Measurements from ENCODE around the gene CHAC1. TPM values are rescaled to one million over a fixed set of nuclear protein-coding genes. Genes with fewer than 3 reads are reported as not detected.

Gene CHAC1
- total RNA-seq, 1 experiment from 2014 or later, result 28.0 TPM

DNA sequence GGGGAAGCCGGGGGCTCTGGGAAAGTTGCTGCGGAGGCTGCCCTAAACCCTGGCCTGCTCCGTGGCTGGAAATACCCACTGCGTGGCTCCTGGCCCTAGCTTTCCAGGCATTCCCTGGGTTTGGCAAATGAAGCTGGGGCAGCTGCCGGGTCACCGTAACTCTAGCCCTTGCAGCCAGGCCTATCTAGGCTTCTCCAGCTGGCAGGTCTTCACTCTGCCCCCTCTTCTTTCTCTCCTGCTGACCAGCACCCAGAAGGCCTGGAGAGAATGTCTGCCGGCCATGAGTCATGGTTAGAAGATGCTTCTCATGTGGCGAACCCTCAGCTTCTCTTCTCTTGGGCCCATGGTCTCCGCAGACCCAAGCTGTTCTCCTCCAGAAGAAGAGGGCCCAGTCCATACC lies 29.7 kb upstream of the CHAC1 start:
- DNase-seq (ENCODE audit: low spot score), result no peak

DNA sequence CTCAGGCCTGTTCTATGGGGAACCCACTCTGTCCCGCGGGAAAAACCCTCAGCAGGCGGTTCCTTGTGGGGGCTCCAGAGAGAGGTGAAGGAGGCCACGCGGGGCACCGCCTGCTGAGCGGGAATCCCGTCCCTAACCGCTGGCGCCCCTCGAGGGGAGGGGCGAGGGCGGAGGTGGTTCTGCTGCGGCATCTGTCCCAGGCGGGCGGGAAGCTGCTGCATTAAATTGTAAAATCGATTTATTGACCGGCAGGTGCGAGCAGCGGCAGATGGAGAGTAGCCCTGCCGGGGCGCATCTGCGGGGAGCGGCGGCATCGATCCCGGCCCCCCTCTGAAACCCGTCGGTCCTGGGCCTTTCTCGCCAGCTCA lies 27.8 kb upstream of the CHAC1 start:
- DNase-seq (ENCODE audit: low spot score), result no peak

DNA sequence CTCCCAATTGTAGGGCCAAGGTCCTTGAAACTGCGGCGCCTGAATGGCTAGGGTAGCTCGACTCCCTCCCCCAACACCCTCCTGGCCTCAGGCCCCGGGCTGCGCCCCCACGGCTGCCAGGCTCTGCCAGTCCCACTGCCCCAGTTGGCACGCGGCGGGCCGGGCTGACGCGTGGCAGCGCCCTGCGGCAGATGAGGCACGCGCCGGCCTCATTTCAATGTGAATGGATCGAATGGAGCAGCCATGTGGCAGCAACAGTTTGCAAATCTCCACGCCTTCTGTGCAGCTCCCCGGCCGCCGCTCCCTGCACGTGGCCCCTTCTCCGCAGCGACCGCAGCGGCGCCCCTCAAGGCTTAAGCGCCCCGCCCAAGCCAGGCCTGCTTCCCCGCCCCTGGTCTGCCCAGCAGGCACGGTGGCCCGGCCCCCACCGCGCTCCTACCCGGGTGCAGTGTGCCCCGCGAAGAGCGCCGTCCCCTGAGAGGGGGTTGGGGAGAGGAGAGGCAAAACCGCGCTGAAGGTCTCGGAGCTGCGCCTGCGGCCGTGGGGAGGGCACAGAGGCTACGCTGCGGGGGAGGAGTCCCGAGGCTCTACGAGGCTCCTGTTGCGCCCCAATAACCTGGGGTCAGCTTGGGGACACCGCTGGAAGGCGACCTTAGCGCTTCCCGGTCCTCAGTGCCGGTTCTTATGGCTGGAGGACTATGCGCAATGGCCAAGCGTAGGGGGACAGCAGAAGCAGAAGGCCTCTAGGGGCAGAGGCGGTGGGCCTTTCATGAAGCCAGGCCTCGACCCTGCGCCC lies 27.2 kb upstream of the CHAC1 start:
- DNase-seq (ENCODE audit: low spot score), result no peak

DNA sequence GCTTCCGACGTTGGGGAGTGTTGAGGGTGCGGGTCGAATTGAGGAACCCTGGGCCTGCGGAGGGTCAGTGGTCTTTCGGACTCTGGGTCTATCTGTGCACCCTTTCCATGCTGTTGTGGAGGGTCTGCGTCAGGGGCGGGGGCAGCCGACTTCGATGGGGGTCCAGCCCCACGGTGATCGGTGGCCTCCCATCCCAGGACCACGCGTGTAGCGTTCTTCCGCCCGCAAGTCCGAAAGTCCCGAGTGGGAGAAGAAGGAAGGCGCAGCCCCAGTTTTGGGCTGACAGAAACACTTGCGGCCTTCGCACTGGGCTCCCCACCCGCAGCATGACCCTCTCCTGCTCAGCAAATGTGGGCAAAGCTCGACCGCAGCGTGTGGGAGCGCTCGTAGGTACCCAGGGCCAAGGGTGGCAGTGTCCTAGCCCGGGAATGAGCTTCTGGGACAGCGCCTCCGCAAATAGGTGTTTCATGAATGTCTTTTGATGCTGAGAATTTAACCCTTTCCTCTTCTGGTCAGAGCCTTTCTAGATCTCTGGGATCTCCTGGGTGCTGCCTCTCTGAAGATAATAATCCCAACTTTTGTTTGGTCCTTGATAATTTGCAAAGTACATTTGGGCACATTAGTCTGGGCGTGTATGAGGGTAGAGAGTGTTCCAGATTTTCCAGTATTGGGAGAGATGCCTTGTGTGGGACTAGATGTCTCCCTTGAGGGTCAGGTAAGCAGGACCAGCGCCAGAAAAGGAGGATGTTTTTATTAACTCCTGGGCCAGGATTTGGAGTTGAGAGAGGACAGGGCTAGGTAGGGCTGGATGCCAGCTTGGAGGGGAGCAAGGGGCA lies 26.4 kb upstream of the CHAC1 start:
- DNase-seq (ENCODE audit: low spot score), result no peak

DNA sequence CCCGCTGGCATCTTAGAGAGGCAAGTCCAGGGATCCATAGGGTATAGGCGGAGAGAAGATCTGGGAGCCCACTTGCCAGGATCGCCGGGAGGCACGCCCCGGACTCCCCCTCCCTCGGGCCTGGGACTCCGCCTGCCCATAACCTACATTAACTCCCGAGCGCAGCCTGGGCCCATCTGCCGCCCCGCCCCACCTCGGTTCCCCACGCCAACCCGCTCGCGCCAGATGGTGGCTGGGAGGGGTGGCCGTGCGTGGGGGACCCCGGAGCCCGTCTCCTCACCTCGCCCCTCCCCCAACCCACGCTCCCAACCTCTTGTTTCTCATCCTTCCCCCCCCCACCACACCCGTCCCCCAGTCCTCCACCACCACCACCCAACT lies 25.8 kb upstream of the CHAC1 start:
- DNase-seq (ENCODE audit: low spot score), result no peak

DNA sequence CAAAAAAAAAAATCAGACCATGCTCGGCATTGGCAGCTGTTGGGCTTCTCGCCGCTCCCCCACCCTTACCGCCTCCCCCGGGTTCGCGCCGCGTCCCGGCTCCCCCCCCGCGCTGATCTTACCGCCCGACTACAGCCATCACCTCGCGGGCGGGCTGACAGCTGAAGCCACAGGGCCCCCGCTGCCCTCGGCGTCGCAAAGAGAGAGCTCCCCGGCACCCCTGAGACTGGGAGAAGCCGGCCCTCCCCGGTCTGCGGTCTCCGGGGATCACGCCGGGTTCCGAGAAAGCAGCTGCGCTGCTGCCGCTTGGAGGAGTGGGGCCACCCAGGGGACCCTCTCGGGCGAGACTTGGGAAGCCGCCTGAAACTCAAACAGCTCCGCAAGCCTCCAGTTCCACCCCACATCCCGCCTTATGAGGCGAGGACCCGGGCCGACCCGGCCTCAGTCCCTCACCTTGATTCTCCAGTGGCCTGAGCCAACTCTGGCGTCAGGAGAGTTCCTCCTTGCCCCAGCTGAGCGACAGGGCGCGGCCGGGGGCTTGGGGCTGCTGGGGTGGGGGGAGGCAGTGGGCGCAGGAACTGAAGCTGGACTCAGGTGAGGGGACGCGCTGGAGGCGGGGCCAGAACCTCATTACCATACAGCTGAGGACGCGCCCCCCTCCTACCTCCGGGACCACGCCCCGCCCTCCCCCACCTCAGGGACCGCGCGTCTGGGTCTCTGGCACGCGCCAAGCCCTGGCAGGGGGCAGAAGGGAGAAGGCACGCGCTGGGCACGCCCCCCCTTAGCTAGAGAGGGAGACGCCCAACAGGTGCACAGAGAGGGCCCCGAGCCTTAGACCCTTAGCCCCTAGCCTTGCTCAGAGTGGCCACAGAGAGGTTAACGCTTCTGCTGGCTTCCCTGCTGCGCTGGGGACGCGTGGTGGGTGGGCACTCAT lies 25.1 kb upstream of the CHAC1 start:
- no peak for DNase-seq (ENCODE audit: low spot score)

DNA sequence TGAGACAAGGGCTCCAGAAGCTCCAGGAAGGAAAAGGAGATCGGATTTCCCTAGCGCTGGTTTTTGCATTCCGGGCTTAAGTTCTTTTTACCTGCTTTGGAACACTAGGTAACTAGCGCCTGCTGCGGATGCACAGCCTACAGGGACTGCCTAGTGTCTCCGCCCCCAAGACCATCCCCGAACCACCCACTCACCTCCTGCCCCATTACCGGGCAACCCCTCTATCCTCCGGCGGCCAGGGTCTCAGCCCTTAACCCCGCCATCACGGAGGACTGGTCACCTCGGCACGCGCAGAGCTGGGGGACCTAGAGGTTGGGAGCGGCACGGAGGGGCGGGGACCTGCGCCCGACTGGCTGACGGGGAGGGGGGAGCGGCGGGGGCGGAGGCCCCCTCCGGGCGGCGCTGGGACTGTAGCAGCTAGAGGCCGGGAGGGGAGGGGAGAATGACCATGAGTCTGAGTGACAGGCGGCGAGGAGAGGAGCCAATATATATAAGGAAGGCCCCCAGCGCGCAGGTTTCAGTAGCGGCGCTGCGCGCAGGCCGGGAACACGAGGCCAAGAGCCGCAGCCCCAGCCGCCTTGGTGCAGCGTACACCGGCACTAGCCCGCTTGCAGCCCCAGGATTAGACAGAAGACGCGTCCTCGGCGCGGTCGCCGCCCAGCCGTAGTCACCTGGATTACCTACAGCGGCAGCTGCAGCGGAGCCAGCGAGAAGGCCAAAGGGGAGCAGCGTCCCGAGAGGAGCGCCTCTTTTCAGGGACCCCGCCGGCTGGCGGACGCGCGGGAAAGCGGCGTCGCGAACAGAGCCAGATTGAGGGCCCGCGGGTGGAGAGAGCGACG lies 24.2 kb upstream of the CHAC1 start, which contains the start of gene DLL4:
Gene DLL4, plus strand, starts transcription at position 520 of the 839 bp plus-strand sequence. CDS start 329 bp downstream, outside the sequence.
- DNase-seq (ENCODE audit: low spot score), result no peak

DNA sequence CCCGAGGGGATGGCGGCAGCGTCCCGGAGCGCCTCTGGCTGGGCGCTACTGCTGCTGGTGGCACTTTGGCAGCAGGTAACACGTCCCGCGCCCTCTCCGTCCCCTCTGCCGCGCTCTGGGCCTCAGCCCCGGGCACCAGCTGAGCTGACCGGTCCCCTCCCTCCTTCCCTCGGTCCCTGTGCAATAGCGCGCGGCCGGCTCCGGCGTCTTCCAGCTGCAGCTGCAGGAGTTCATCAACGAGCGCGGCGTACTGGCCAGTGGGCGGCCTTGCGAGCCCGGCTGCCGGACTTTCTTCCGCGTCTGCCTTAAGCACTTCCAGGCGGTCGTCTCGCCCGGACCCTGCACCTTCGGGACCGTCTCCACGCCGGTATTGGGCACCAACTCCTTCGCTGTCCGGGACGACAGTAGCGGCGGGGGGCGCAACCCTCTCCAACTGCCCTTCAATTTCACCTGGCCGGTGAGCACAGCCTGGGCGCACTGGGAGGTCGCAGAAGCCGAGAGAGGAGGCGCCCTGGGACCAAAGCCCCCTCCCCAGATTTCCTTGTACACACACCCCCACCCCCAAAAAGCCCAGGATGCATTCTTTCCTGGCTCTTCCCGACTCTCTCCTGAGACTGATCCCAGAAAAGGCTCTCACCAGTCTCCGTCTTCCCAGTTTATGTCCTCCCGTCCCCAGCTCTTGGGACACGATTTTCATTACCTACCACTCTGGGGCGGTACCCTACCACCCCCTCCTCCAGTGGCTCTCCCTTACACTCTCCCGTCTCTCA lies 23.4 kb upstream of the CHAC1 start:
- no peak for DNase-seq (ENCODE audit: low spot score)

DNA sequence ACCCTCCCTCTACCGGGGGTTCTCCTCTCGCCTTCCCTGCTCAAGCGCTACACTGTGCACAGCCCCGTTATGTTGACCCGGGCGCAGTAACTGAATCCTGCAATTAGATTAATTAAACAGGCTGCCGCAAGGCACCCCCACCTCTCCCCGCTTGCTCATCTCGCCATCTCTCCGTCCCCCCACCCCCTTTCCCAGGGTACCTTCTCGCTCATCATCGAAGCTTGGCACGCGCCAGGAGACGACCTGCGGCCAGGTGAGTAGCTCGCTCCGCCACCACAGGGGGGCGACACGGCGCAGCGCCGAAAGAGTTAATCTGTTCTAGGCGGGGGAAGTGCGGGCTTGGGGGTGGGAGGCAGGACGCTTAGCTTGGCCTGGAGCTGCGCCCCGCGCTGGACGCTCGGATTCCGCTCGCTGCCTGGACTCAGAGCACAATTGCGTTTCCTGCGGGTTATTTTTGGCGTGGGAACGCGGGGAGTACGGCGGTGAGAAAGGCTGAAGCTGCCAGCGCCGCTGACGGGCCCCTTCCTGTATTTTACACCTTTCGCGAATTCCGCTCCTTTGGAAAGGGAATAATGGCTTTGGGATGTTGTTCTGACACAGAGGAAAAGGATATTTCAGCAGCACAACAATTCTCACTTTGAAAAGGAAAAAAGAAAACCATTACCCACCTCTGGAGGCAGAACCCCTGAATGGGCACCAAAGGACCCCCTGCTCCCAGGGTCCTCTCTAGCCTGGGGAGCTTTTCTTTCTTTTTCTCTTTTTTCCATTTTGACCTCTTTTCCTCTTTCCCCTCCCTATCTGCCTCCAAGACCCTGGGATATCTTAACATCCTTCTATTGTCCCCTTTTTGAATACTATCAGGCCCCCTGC lies 22.6 kb upstream of the CHAC1 start:
- DNase-seq (ENCODE audit: low spot score), result no peak

DNA sequence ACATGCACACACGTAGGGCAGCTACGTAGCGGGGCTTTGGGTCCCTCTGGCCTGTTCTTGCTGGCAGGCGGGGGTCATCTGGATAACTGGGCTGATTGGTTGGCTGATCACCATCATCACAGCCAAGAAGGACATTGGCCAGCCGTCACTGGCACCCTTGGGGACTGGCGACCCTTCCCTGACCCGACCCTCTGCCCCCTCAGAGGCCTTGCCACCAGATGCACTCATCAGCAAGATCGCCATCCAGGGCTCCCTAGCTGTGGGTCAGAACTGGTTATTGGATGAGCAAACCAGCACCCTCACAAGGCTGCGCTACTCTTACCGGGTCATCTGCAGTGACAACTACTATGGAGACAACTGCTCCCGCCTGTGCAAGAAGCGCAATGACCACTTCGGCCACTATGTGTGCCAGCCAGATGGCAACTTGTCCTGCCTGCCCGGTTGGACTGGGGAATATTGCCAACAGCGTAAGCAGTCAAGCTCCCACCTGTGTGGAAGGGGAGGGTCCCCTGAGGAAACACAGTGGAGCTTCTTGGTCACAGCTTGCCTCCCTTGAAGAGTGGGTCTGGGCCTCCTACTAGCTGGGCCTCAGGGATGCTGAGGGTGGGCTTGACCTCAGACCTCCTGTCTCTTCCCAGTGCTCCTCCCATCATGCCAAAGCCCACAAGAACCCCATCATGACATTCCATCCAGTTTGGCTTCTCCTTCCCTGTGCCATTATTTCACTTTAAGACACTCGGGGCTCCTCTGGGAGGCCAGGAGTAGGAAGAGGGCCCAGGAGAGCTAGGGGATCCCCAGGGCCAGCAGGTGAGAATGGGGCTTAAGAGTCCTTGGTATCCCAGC lies 21.8 kb upstream of the CHAC1 start:
- DNase-seq (ENCODE audit: low spot score), result no peak

DNA sequence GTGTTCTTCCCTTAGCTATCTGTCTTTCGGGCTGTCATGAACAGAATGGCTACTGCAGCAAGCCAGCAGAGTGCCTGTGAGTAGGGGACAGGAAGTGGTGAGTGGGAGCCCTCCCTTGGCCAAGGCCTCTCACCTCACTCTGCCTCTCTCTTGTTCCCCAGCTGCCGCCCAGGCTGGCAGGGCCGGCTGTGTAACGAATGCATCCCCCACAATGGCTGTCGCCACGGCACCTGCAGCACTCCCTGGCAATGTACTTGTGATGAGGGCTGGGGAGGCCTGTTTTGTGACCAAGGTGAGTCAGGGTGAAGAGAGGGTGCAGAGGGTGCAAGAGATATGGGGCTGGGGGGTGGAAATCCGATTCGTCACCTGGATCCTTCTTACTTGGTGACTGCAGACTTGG lies 21.1 kb upstream of the CHAC1 start:
- DNase-seq (ENCODE audit: low spot score), result no peak

DNA sequence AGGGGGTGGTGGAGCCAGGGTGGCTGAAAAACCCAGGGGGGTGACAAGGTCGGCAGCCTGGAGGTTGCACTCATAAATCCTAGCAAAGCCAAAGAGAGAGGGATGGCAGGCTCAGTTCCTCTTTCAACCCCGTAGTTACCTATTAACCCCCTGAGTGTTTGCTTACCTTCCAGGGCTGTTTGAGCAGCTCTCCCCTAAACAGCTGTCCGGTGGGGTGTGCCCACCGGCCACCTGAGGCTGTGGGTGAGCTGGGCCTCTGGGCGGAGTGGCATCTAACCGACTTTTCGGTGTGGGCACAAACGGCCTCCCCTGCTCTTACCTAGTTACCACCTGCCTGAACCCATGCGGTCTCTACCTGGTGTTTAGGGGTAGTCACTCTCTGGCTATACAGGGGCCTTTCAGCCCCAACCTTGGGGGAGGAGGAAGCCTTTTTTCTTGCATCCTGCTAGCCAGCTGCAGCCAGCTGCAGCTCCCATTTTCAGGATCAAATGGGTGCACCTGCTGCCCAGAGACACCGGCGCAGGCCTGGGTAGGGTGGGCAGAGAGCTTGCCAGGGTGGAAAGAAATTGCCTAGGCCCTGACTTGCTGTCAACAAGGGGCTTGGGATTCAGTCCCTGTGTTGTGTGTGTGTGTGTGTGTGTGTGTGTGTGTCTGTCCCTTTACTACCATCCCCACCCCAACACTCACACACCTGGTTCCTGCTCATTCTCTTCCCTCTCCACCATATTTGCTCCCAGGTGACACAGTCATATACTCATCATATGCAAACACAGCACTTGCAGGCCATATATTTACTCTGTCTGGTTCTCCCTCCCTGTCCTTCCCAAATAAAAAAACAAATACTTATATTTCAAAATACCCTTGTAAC lies 20.4 kb upstream of the CHAC1 start:
- no peak for DNase-seq (ENCODE audit: low spot score)

DNA sequence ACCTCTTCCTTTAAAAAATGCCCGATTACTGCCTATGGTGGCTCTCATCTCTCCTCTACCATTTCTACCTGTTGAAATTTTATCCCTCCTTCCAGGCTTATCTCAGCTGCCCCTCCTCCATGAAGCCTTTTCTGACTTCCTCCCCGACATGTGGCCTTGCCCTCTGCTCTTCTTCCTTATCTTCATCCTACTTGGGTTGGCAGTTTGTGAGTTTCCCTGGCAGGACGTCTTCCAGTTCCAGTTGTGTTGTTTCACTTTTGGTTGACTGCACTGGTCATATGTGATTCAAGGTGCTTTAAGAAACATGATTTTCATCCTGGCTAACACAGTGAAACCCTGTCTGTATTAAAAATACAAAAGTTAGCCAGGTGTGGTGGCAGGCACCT lies 19.8 kb upstream of the CHAC1 start:
- no peak for DNase-seq (ENCODE audit: low spot score)

DNA sequence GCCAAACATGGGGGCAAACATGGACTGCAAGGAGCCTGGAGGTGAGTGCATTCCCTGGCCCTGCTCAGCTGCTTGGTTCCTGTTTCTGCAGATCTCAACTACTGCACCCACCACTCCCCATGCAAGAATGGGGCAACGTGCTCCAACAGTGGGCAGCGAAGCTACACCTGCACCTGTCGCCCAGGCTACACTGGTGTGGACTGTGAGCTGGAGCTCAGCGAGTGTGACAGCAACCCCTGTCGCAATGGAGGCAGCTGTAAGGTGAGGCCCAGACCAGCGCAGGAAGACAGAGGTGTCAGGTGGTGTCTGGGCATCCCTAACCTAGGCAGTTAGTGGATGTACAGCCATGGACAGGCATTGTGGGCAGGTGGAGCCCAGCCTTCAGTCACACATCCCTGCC lies 18.8 kb upstream of the CHAC1 start:
- DNase-seq (ENCODE audit: low spot score), result no peak

DNA sequence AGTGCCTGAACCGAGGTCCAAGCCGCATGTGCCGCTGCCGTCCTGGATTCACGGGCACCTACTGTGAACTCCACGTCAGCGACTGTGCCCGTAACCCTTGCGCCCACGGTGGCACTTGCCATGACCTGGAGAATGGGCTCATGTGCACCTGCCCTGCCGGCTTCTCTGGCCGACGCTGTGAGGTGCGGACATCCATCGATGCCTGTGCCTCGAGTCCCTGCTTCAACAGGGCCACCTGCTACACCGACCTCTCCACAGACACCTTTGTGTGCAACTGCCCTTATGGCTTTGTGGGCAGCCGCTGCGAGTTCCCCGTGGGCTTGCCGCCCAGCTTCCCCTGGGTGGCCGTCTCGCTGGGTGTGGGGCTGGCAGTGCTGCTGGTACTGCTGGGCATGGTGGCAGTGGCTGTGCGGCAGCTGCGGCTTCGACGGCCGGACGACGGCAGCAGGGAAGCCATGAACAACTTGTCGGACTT lies 17.0 kb upstream of the CHAC1 start:
- DNase-seq (ENCODE audit: low spot score), result no peak

DNA sequence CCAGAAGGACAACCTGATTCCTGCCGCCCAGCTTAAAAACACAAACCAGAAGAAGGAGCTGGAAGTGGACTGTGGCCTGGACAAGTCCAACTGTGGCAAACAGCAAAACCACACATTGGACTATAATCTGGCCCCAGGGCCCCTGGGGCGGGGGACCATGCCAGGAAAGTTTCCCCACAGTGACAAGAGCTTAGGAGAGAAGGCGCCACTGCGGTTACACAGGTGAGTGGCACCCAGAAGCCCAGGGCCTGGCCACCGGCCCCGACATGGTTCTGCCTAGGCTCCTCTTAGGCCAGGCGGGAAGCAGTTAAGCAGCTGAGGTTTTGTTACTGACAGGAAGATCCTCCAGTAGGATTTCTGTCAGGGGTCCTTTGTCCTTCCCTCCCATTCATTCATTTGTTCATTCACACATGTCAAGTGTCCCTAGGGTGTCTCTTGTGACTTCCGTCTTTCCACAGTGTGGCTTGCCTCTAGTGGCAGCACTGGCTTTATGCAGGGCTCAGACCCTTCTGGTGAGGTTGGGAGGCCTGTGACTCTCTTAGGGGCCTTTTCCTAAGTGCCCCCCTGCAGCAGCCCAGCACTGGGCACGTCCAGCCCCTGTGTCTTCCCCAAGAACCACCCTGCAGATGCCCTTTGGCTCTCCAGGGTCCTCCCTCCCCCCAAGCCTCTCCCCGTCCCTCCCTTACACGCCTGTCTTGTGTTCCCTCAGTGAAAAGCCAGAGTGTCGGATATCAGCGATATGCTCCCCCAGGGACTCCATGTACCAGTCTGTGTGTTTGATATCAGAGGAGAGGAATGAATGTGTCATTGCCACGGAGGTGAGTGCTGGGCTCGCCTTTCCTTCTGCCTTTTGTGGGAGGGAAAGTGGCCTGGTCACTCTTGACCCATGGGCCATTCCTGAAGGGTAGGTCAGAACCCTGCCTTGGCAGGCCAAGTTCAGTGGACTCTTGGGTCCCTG lies 16.3 kb upstream of the CHAC1 start:
- DNase-seq (ENCODE audit: low spot score), result no peak
